DND-41 (cell line): Measurements from ENCODE around the gene SOX13.

Experiments
- ATAC-seq: fragments of 200-7000 bp; cut with Tn5 transposase; 3 replicates; pipeline ENCODE4 v1.9.1; 2021; ENCODE audit warnings: low read depth; ENCODE audit not compliant: insufficient read depth
- DNase-seq: peaks from one replicate; pipeline ENCODE4 v3.0.0-alpha.2; 2020
- H2AFZ ChIP-seq: 2 replicates; pipeline ENCODE4 v1.6.0; 2012; ENCODE audit warnings: low read depth, low read length
- H3K27ac ChIP-seq: 2 replicates; pipeline ENCODE4 v1.5.1; 2012; ENCODE audit warnings: low read length, inconsistent platforms
- H3K27me3 ChIP-seq: fragments of 200-600 bp; sonication (generic); 2 replicates; pipeline ENCODE4 v1.6.0; 2012; ENCODE audit warnings: low read length, mild to moderate bottlenecking, inconsistent platforms; ENCODE audit not compliant: insufficient read depth, poor library complexity
- H3K36me3 ChIP-seq: 2 replicates; pipeline ENCODE4 v1.5.1; 2012; ENCODE audit warnings: low read length, inconsistent platforms; ENCODE audit not compliant: insufficient read depth
- H3K4me1 ChIP-seq: 2 replicates; pipeline ENCODE4 v1.5.1; 2012; ENCODE audit warnings: mild to moderate bottlenecking, low read length; ENCODE audit not compliant: insufficient read depth
- H3K4me2 ChIP-seq: 2 replicates; pipeline ENCODE4 v1.6.0; 2012; ENCODE audit warnings: mild to moderate bottlenecking, moderate library complexity, low read length, inconsistent platforms; ENCODE audit not compliant: insufficient read depth
- H3K4me3 ChIP-seq, 2 experiments: fragments of 200-600 bp in 1 of 2; shearing (Covaris generic) in 1 of 2; 2 replicates each; pipeline ENCODE4 v1.5.1; 2012 to 2016; ENCODE audit warnings: inconsistent platforms in 2 of 2, low read length in 2 of 2, mild to moderate bottlenecking in 2 of 2, low read depth in 1 of 2, moderate library complexity in 1 of 2
- H3K79me2 ChIP-seq: 2 replicates; pipeline ENCODE4 v1.6.0; 2012; ENCODE audit warnings: low read length, inconsistent platforms; ENCODE audit not compliant: insufficient read depth
- H3K9ac ChIP-seq: 2 replicates; pipeline ENCODE4 v1.6.0; 2012; ENCODE audit warnings: low read depth, mild to moderate bottlenecking, inconsistent platforms, low read length, moderate library complexity
- H3K9me3 ChIP-seq: 2 replicates; pipeline ENCODE4 v1.5.1; 2012; ENCODE audit warnings: low read length, moderate library complexity, mild to moderate bottlenecking, inconsistent platforms; ENCODE audit not compliant: insufficient read depth, severe bottlenecking
- H4K20me1 ChIP-seq: 2 replicates; pipeline ENCODE4 v1.6.0; 2012; ENCODE audit warnings: low read length; ENCODE audit not compliant: insufficient read depth
- EZH2 ChIP-seq: IDR thresholded peaks from 3 replicates; pipeline ENCODE4 v1.6.1; 2012; ENCODE audit warnings: borderline replicate concordance, low read depth, mild to moderate bottlenecking, moderate library complexity, low read length, inconsistent platforms; ENCODE audit not compliant: severe bottlenecking
- TF ChIP-seq, protein P1 (sequence below): IDR thresholded peaks from 2 replicates; pipeline ENCODE4 v1.5.1; 2012; ENCODE audit warnings: borderline replicate concordance, low read length, moderate library complexity, mild to moderate bottlenecking; ENCODE audit not compliant: poor library complexity, severe bottlenecking; ENCODE audit errors: extremely low read depth

Gene SOX13

DNA sequence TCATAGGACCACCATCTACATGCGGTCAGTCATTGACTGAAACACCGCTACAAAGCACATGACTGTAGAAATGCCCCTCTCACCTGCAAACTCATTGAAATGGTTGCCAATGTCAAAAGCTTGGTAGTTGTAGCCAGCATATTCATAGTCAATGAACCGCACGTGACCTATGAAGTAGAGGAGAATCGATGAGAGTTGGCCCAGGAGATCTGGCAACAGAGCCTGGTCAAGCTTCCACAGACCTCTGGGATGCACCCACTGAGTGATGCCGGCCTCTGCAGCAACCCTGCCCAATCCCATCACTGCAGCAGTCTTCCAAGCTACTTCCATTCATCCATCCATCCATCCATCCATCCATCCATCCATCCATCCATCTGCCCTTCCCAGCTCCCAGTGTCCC, 67.0 kb downstream of the SOX13 start:
- Histone ChIP-seq H3K36me3 (no peaks in the 10 kb centered on the region), H3K27me3 (peaks cover 3% of the 10 kb centered on the region), H4K20me1 (no peaks in the 10 kb centered on the region), H3K4me2 (no peak overlapping the region), H3K79me2 (no peaks in the 10 kb centered on the region), H3K9me3 (no peaks in the 10 kb centered on the region), H2AFZ (no peak overlapping the region), H3K27ac (no peak overlapping the region), H3K4me1 (no peaks in the 10 kb centered on the region), H3K9ac (no peak overlapping the region), H3K4me3 (no peak overlapping the region)
- no peak for TF ChIP-seq EZH2
- TF ChIP-seq, protein P1, sequence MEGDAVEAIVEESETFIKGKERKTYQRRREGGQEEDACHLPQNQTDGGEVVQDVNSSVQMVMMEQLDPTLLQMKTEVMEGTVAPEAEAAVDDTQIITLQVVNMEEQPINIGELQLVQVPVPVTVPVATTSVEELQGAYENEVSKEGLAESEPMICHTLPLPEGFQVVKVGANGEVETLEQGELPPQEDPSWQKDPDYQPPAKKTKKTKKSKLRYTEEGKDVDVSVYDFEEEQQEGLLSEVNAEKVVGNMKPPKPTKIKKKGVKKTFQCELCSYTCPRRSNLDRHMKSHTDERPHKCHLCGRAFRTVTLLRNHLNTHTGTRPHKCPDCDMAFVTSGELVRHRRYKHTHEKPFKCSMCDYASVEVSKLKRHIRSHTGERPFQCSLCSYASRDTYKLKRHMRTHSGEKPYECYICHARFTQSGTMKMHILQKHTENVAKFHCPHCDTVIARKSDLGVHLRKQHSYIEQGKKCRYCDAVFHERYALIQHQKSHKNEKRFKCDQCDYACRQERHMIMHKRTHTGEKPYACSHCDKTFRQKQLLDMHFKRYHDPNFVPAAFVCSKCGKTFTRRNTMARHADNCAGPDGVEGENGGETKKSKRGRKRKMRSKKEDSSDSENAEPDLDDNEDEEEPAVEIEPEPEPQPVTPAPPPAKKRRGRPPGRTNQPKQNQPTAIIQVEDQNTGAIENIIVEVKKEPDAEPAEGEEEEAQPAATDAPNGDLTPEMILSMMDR: no peak
- no peak for ATAC-seq
- DNase-seq: no peak

DNA sequence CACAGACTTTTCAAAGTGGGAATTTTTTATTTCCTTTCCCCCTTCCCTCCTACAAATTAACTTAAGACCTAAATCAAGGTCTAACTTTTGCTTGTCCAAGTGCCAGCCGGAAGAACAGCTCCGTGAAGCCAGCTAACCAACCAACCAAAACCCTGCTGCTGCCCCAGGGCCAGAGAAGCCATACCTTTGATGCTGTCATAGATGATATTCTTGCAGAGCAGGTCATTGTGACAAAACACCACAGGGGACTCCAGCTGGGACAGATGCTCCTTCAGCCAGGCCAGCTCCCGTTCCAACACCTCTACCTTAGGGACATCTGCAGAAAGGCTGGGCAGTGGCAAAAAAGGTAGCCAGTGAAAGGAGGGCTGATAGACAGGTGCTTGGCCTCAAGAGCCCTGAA, 68.2 kb downstream of the SOX13 start:
- ATAC-seq (no peak), DNase-seq (no peak)
- Histone ChIP-seq H3K79me2 (no peaks in the 10 kb centered on the region), H2AFZ (no peak overlapping the region), H3K4me3 (no peak overlapping the region), H3K4me1 (no peaks in the 10 kb centered on the region), H3K9ac (no peak overlapping the region), H3K9me3 (no peaks in the 10 kb centered on the region), H3K27me3 (peaks cover 3% of the 10 kb centered on the region), H3K4me2 (no peak overlapping the region), H4K20me1 (no peaks in the 10 kb centered on the region), H3K27ac (no peak overlapping the region), H3K36me3 (no peaks in the 10 kb centered on the region)
- no peak for TF ChIP-seq EZH2
- TF ChIP-seq, protein P1: no peak

DNA sequence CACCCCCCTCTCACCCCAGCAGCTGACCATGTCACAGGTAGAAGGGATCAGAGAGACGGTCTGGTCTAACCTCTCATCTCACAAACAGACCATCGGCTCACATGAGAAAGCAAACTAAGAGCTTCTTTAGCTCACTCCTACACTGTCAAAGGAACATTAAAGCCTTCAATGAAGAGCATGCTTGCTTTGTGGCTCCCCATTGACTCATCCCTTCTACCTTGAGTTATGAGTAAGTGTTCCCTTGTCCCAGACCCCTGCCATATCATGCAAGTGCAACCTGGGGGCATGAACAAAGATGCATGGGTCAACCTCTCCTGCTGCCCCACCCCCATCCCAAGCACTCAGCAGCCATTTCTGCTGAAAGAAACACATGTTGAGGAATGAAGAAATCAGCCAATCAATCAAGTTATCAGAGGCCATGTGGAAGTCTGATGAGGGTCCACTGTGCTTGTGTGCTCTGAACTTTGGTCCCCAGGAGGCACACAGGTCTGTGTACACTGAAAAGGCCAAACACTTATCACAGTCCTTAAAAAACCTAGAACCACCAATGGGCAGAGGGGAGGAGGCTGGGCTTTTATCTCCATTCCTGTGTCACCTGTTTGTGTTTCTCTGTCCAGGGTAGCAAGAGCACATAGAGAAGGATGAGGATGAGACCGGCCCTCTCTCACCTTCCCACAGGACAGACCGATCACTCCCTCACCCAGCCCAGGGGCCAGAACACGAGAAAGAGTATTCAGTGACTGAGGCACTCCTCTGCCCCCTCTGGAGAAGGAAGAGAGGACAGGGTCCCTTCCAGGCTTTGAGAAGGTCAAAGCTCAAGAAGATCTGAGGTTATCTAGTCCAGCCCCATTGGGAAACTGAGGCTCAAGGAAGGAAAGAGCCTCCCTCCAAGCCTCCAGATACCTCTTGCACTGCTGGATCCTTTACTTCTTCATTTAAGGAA, 69.4 kb downstream of the SOX13 start:
- H3K4me2 ChIP-seq: no peak overlapping the region
- peaks cover under 1% of the 10 kb centered on the region for H3K27me3 ChIP-seq
- no peak overlapping the region for H3K4me3 ChIP-seq
- no peaks in the 10 kb centered on the region for H3K79me2 ChIP-seq
- H3K4me1 ChIP-seq: no peaks in the 10 kb centered on the region
- no peak for TF ChIP-seq EZH2
- TF ChIP-seq, protein P1: no peak
- H3K9me3 ChIP-seq: no peaks in the 10 kb centered on the region
- H3K9ac ChIP-seq: no peak overlapping the region
- ATAC-seq: no peak
- no peak overlapping the region for H3K27ac ChIP-seq
- no peak for DNase-seq
- no peaks in the 10 kb centered on the region for H4K20me1 ChIP-seq
- H2AFZ ChIP-seq: no peak overlapping the region
- H3K36me3 ChIP-seq: no peaks in the 10 kb centered on the region
